Measurements from ENCODE around the gene PTPN9. TPM values are rescaled to one million over a fixed set of nuclear protein-coding genes. Genes with fewer than 3 reads are reported as not detected.

PTPN9 gene
- total and polyA plus RNA-seq, 2 of the 13 experiments (the other 11 are each of a cell fraction or from before 2014, with no cell fraction given) = 16.6 to 19.9 TPM

DNA sequence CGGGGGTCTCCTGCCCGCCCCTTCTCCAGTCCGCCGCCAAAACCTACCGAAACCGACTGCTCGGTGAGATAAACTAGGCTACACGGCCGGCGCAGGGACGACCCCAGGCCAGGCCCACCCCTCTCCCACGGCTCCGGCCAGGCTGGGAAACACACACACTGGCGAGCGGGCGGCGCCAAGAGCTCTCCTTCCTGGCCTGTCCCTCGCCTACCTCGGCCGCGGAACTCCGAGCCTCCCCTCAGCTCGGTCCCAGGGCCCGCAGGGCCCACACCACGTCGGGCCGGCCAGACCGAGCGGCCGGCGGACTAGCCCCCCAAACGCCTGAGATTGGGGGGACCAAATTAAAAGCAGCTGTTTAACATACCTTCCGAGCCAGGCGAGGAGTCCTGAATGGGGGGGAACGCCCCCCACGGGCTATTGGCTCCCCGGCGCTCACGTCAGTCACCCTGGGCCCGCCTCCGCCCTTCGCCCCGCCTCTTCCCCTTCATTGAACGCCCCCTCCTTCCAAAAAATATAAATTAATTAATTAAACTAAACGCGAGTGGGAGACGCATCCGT lies 123.6 kb downstream of the PTPN9 start (continued):
- TF ChIP-seq PAXIP1 (CRISPR knock-in tag; conservative IDR thresholded peaks at IDR 0.05) = no peak
- TF ChIP-seq, protein P1, sequence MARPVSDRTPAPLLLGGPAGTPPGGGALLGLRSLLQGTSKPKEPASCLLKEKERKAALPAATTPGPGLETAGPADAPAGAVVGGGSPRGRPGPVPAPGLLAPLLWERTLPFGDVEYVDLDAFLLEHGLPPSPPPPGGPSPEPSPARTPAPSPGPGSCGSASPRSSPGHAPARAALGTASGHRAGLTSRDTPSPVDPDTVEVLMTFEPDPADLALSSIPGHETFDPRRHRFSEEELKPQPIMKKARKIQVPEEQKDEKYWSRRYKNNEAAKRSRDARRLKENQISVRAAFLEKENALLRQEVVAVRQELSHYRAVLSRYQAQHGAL (CRISPR knock-in tag; IDR thresholded peaks at IDR 0.05; ENCODE audit: not compliant biosample characterization) = no peak
- TF ChIP-seq, protein P2, sequence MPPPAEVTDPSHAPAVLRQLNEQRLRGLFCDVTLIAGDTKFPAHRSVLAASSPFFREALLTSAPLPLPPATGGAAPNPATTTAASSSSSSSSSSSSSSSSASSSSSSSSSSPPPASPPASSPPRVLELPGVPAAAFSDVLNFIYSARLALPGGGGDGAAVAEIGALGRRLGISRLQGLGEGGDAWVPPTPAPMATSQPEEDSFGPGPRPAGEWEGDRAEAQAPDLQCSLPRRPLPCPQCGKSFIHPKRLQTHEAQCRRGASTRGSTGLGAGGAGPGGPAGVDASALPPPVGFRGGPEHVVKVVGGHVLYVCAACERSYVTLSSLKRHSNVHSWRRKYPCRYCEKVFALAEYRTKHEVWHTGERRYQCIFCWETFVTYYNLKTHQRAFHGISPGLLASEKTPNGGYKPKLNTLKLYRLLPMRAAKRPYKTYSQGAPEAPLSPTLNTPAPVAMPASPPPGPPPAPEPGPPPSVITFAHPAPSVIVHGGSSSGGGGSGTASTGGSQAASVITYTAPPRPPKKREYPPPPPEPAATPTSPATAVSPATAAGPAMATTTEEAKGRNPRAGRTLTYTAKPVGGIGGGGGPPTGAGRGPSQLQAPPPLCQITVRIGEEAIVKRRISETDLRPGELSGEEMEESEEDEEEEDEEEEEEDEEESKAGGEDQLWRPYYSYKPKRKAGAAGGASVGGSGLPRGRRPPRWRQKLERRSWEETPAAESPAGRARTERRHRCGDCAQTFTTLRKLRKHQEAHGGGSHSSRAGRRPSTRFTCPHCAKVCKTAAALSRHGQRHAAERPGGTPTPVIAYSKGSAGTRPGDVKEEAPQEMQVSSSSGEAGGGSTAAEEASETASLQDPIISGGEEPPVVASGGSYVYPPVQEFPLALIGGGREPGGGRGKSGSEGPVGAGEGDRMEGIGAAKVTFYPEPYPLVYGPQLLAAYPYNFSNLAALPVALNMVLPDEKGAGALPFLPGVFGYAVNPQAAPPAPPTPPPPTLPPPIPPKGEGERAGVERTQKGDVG (CRISPR knock-in tag; IDR thresholded peaks at IDR 0.05; ENCODE audit: borderline replicate concordance) = no peak
- TF ChIP-seq, protein P3, sequence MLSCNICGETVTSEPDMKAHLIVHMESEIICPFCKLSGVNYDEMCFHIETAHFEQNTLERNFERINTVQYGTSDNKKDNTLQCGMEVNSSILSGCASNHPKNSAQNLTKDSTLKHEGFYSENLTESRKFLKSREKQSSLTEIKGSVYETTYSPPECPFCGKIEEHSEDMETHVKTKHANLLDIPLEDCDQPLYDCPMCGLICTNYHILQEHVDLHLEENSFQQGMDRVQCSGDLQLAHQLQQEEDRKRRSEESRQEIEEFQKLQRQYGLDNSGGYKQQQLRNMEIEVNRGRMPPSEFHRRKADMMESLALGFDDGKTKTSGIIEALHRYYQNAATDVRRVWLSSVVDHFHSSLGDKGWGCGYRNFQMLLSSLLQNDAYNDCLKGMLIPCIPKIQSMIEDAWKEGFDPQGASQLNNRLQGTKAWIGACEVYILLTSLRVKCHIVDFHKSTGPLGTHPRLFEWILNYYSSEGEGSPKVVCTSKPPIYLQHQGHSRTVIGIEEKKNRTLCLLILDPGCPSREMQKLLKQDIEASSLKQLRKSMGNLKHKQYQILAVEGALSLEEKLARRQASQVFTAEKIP (CRISPR knock-in tag; IDR thresholded peaks at IDR 0.05; ENCODE audit: borderline replicate concordance) = no peak
- TF ChIP-seq CHCHD3 (CRISPR knock-in tag; IDR thresholded peaks at IDR 0.05) = no peak
- TF ChIP-seq, protein P4, sequence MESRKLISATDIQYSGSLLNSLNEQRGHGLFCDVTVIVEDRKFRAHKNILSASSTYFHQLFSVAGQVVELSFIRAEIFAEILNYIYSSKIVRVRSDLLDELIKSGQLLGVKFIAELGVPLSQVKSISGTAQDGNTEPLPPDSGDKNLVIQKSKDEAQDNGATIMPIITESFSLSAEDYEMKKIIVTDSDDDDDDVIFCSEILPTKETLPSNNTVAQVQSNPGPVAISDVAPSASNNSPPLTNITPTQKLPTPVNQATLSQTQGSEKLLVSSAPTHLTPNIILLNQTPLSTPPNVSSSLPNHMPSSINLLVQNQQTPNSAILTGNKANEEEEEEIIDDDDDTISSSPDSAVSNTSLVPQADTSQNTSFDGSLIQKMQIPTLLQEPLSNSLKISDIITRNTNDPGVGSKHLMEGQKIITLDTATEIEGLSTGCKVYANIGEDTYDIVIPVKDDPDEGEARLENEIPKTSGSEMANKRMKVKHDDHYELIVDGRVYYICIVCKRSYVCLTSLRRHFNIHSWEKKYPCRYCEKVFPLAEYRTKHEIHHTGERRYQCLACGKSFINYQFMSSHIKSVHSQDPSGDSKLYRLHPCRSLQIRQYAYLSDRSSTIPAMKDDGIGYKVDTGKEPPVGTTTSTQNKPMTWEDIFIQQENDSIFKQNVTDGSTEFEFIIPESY (CRISPR knock-in tag; IDR thresholded peaks at IDR 0.05) = no peak
- TF ChIP-seq, protein P5, sequence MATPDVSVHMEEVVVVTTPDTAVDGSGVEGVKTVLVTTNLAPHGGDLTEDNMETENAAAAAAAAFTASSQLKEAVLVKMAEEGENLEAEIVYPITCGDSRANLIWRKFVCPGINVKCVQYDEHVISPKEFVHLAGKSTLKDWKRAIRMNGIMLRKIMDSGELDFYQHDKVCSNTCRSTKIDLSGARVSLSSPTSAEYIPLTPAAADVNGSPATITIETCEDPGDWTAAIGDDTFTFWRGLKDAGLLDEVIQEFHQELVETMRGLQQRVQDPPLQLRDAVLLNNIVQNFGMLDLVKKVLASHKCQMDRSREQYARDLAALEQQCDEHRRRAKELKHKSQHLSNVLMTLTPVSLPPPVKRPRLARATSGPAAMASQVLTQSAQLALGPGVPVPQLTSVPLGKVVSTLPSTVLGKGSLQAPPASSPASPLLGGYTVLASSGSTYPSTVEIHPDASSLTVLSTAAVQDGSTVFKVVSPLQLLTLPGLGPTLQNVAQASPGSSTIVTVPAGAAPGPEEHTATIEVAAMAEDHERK (CRISPR knock-in tag; IDR thresholded peaks at IDR 0.05; ENCODE audit: low read depth) = no peak
- TF ChIP-seq KLF15 (CRISPR knock-in tag; IDR thresholded peaks at IDR 0.05; ENCODE audit: borderline replicate concordance) = 0 out of 2 replicates have a peak, but pooled peaks have one; percentile 52
- TF ChIP-seq POLR2G (IDR thresholded peaks at IDR 0.05; ENCODE audit: low read depth, low read length) = peak; percentile 66
- no peak for TF ChIP-seq MTA3 (CRISPR knock-in tag; IDR thresholded peaks at IDR 0.05)
- no peak for TF ChIP-seq MED13 (CRISPR knock-in tag; IDR thresholded peaks at IDR 0.05)
- no peak for TF ChIP-seq ZNF251 (CRISPR knock-in tag; IDR thresholded peaks at IDR 0.05)
- TF ChIP-seq ZBTB43 (CRISPR knock-in tag; conservative IDR thresholded peaks at IDR 0.05) = no peak

All from HepG2 (cell line).